CD4-positive, alpha-beta memory T cell (primary cell): ENCODE measurements around the gene MACROD2. TPM values are rescaled to one million over a fixed set of nuclear protein-coding genes. Genes with fewer than 3 reads are reported as not detected.

Experiments used
- CTCF ChIA-PET: fragments of 350-600 bp; sonication (Branson Sonifier 250); formaldehyde crosslinking; loops from one replicate; lab custom pipeline; 2021; ENCODE audit warnings: inconsistent platforms; ENCODE audit not compliant: partially characterized antibody; lab: Charles Lee
- POLR2A ChIA-PET: fragments of 350-600 bp; sonication (Branson Sonifier 250); formaldehyde crosslinking; loops from one replicate; lab custom pipeline; 2021; ENCODE audit not compliant: partially characterized antibody; lab: Charles Lee
- DNase-seq, 5 donors: peaks; one replicate each; pipeline versions ENCODE4 v3.0.0 to v3.0.0-alpha.2; 2020 to 2022; ENCODE audit warnings: mixed read lengths in 1 of 5
- H3K27ac ChIP-seq: one replicate; pipeline ENCODE4 v1.7.0; 2013; ENCODE audit warnings: low read depth, low read length
- H3K27me3 ChIP-seq: 2 replicates; pipeline ENCODE4 v1.7.0; 2013; ENCODE audit warnings: mild to moderate bottlenecking, low read length, moderate library complexity; ENCODE audit not compliant: insufficient read depth
- H3K36me3 ChIP-seq: 2 replicates; pipeline ENCODE4 v1.7.0; 2013; ENCODE audit warnings: mild to moderate bottlenecking, low read length, moderate library complexity; ENCODE audit not compliant: insufficient read depth
- H3K4me1 ChIP-seq: 2 replicates; pipeline ENCODE4 v1.7.0; 2013; ENCODE audit warnings: mild to moderate bottlenecking, low read length, moderate library complexity; ENCODE audit not compliant: insufficient read depth
- H3K4me3 ChIP-seq, 2 donors: one replicate each; pipeline ENCODE4 v1.7.0; 2013; ENCODE audit warnings: low read length in 2 of 2, mild to moderate bottlenecking in 1 of 2
- H3K9me3 ChIP-seq, 2 donors: one replicate each; pipeline ENCODE4 v1.7.0; 2013; ENCODE audit warnings: low read length in 2 of 2, control low read depth in 1 of 2; ENCODE audit not compliant: control insufficient read depth in 1 of 2
- H3K27ac Mint-ChIP-seq, 7 donors: one replicate each; pipeline ENCODE4 v1.8.0; 2020 to 2021; ENCODE audit warnings: mixed read lengths in 7 of 7, mild to moderate bottlenecking in 6 of 7, inconsistent platforms in 3 of 7, moderate library complexity in 3 of 7
- H3K27me3 Mint-ChIP-seq, 2 donors: one replicate each; pipeline ENCODE4 v1.8.0; 2020 to 2021; ENCODE audit warnings: mixed read lengths in 2 of 2
- H3K36me3 Mint-ChIP-seq, 2 donors: one replicate each; pipeline ENCODE4 v1.8.0; 2020 to 2021; ENCODE audit warnings: mixed read lengths in 2 of 2, inconsistent platforms in 1 of 2, mild to moderate bottlenecking in 1 of 2
- H3K4me1 Mint-ChIP-seq, 4 donors: one replicate each; pipeline ENCODE4 v1.8.0; 2020 to 2021; ENCODE audit warnings: mixed read lengths in 4 of 4, mild to moderate bottlenecking in 1 of 4
- H3K4me3 Mint-ChIP-seq, 8 donors: one replicate each; pipeline ENCODE4 v1.8.0; 2020 to 2021; ENCODE audit warnings: mixed read lengths in 8 of 8, mild to moderate bottlenecking in 7 of 8, moderate library complexity in 6 of 8, inconsistent platforms in 3 of 8
- H3K9me3 Mint-ChIP-seq, 8 donors: one replicate each; pipeline ENCODE4 v1.8.0; 2020 to 2021; ENCODE audit warnings: mixed read lengths in 8 of 8, mild to moderate bottlenecking in 5 of 8, inconsistent platforms in 3 of 8, moderate library complexity in 1 of 8
- intact Hi-C: fragments of 100-400 bp; cut with micrococcal nuclease; formaldehyde crosslinking; loops from one replicate; pipeline ENCODE4 v1.15.1; 2023
- polyA plus RNA-seq, 2 donors: library from polyadenylated mRNA; unstranded; fragments of 300-500 nt; fragmentation: Illumina TruSeq; gene quantifications; one replicate each; pipeline ENCODE4 v1.2.3, GENCODE V29; 2021
- total RNA-seq, 2 experiments: library from RNA; stranded (reverse); gene quantifications; one replicate each; pipeline ENCODE4 v1.2.3, GENCODE V29; 2021

Gene MACROD2
- total and polyA plus RNA-seq, 4 experiments from 2014 or later: not detected

GRCh38 chr20:15396900-15397299 is 1401.6 kb downstream of the MACROD2 start:
- no peak overlapping the region for H3K27ac Mint-ChIP-seq
- intact Hi-C loops: no loop called here
- H3K27ac ChIP-seq: no peak overlapping the region
- H3K27me3 ChIP-seq: no peaks in the 10 kb centered on the region
- peaks cover 3 to 19% (median 6%) of the 10 kb centered on the region in 8 donors for H3K9me3 Mint-ChIP-seq
- ChIA-PET POLR2A (no interaction called here), CTCF (interaction anchor here (0.6 kb wide), 1 partner anchor 367 kb away, joined by 4 read pairs; no protein-coding TSS in a partner anchor)
- no peaks in the 10 kb centered on the region for H3K9me3 ChIP-seq
- no peaks in the 10 kb centered on the region for H3K4me1 ChIP-seq
- H3K4me3 Mint-ChIP-seq: no peak overlapping the region
- no peaks in the 10 kb centered on the region for H3K36me3 Mint-ChIP-seq
- no peak for DNase-seq
- H3K36me3 ChIP-seq: no peaks in the 10 kb centered on the region
- no peaks in the 10 kb centered on the region for H3K27me3 Mint-ChIP-seq
- no peak overlapping the region for H3K4me3 ChIP-seq
- no peaks in the 10 kb centered on the region for H3K4me1 Mint-ChIP-seq

DNA sequence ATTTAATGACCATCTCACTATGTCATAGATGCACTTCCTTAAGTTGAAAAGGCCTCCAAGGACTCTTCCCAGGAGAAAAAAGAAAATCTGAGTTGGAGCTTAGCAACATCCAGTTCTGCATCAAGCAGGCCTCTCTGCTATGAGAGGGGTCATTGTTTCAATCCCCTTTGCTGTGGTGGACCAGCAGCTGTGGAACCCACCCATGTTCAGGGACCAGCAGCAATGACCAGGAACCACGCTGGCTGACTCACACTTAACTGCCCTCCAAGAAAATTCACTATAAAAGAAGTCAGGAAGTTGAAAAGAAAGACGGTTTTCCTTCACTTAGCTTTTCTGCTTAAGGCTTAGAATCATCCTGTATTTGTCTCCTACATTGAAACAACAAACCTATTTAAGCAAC is 1404.5 kb downstream of the MACROD2 start:
- Histone ChIP-seq H3K4me3 (no peak overlapping the region), H3K36me3 (no peaks in the 10 kb centered on the region), H3K27me3 (no peaks in the 10 kb centered on the region), H3K27ac (no peak overlapping the region), H3K4me1 (no peaks in the 10 kb centered on the region), H3K9me3 (peaks cover 0 to 4% of the 10 kb centered on the region in 2 donors)
- Mint-ChIP-seq H3K4me1 (no peaks in the 10 kb centered on the region), H3K4me3 (no peak overlapping the region), H3K9me3 (peaks cover 2 to 18% (median 9%) of the 10 kb centered on the region in 8 donors), H3K27me3 (no peaks in the 10 kb centered on the region), H3K36me3 (no peaks in the 10 kb centered on the region), H3K27ac (no peak overlapping the region)
- CTCF ChIA-PET: no interaction called here
- POLR2A ChIA-PET: no interaction called here
- intact Hi-C loops: no loop called here
- DNase-seq: no peak

- CTCF ChIA-PET: no interaction called here
- Histone ChIP-seq H3K4me3 (no peak overlapping the region), H3K9me3 (peaks cover 0 to 4% of the 10 kb centered on the region in 2 donors), H3K4me1 (no peaks in the 10 kb centered on the region), H3K27ac (no peak overlapping the region), H3K27me3 (no peaks in the 10 kb centered on the region), H3K36me3 (no peaks in the 10 kb centered on the region)
- no peaks in the 10 kb centered on the region for H3K27me3 Mint-ChIP-seq
- peaks cover 6 to 20% (median 13%) of the 10 kb centered on the region in 8 donors for H3K9me3 Mint-ChIP-seq
- H3K27ac Mint-ChIP-seq: no peak overlapping the region
- no peak overlapping the region for H3K4me3 Mint-ChIP-seq
- POLR2A ChIA-PET: no interaction called here
- intact Hi-C loops: no loop called here
- DNase-seq: no peak
- H3K4me1 Mint-ChIP-seq: no peaks in the 10 kb centered on the region
- H3K36me3 Mint-ChIP-seq: no peaks in the 10 kb centered on the region
These were observed 1410.8 kb downstream of the MACROD2 start for GRCh38 chr20:15406072-15406471.

- Mint-ChIP-seq H3K4me3 (no peak overlapping the region), H3K27ac (no peak overlapping the region), H3K9me3 (peaks cover 4 to 19% (median 5%) of the 10 kb centered on the region in 8 donors), H3K4me1 (no peaks in the 10 kb centered on the region), H3K36me3 (no peaks in the 10 kb centered on the region), H3K27me3 (no peaks in the 10 kb centered on the region)
- no peak for DNase-seq
- Histone ChIP-seq H3K4me1 (no peaks in the 10 kb centered on the region), H3K4me3 (no peak overlapping the region), H3K27me3 (no peaks in the 10 kb centered on the region), H3K36me3 (no peaks in the 10 kb centered on the region), H3K27ac (no peak overlapping the region), H3K9me3 (no peaks in the 10 kb centered on the region)
- intact Hi-C loops: no loop called here
- ChIA-PET POLR2A (no interaction called here), CTCF (no interaction called here)
These were observed 1416.5 kb downstream of the MACROD2 start for GRCh38 chr20:15411781-15412180.

DNA sequence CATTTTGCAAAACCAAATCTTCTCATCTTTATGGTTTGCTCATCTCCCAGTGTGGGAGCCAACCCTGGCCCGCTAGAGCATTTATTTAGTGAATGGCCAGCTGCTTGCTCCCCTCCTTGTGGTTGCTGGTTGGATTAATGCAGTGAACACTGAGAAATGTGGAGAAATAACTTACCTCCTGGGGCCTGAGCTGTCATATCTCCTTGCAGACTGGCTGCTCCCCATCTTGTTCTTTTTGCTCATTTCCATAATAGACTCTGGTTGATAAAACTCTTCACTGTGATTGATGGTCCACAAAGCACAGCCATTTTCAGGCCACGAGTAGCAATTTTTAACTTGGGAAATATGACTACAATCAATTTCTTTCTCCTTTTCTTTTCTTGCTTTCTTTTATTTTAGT is 1420.6 kb downstream of the MACROD2 start:
- no peak for DNase-seq
- no peak overlapping the region for H3K4me3 ChIP-seq
- Mint-ChIP-seq H3K36me3 (no peaks in the 10 kb centered on the region), H3K27me3 (no peaks in the 10 kb centered on the region), H3K9me3 (peaks cover 0 to 12% (median 4%) of the 10 kb centered on the region in 8 donors), H3K4me3 (no peak overlapping the region), H3K4me1 (no peaks in the 10 kb centered on the region), H3K27ac (no peak overlapping the region)
- no peak overlapping the region for H3K27ac ChIP-seq
- intact Hi-C loops: no loop called here
- ChIA-PET POLR2A (no interaction called here), CTCF (no interaction called here)
- H3K9me3 ChIP-seq: no peaks in the 10 kb centered on the region
- no peaks in the 10 kb centered on the region for H3K4me1 ChIP-seq
- H3K36me3 ChIP-seq: no peaks in the 10 kb centered on the region
- no peaks in the 10 kb centered on the region for H3K27me3 ChIP-seq

- DNase-seq: no peak
- POLR2A ChIA-PET: no interaction called here
- intact Hi-C loops: no loop called here
- Mint-ChIP-seq H3K4me3 (no peak overlapping the region), H3K27me3 (no peaks in the 10 kb centered on the region), H3K36me3 (no peaks in the 10 kb centered on the region), H3K9me3 (peaks cover 0 to 22% (median 7%) of the 10 kb centered on the region in 8 donors), H3K4me1 (no peaks in the 10 kb centered on the region), H3K27ac (no peak overlapping the region)
- CTCF ChIA-PET: no interaction called here
- H3K36me3 ChIP-seq: no peaks in the 10 kb centered on the region
- no peak overlapping the region for H3K4me3 ChIP-seq
- no peaks in the 10 kb centered on the region for H3K4me1 ChIP-seq
- no peak overlapping the region for H3K27ac ChIP-seq
- H3K9me3 ChIP-seq: peaks cover 0 to 3% of the 10 kb centered on the region in 2 donors
- no peaks in the 10 kb centered on the region for H3K27me3 ChIP-seq
These were observed 1424.5 kb downstream of the MACROD2 start for GRCh38 chr20:15419856-15420255.

GRCh38 chr20:15422966-15423365 is 1427.7 kb downstream of the MACROD2 start:
- Mint-ChIP-seq H3K36me3 (no peaks in the 10 kb centered on the region), H3K27me3 (no peaks in the 10 kb centered on the region), H3K4me3 (no peak overlapping the region), H3K27ac (no peak overlapping the region), H3K9me3 (peaks cover 4 to 32% (median 14%) of the 10 kb centered on the region in 8 donors), H3K4me1 (no peaks in the 10 kb centered on the region)
- peaks cover 0 to 3% of the 10 kb centered on the region in 2 donors for H3K9me3 ChIP-seq
- H3K4me1 ChIP-seq: no peaks in the 10 kb centered on the region
- POLR2A ChIA-PET: no interaction called here
- no peaks in the 10 kb centered on the region for H3K27me3 ChIP-seq
- no peaks in the 10 kb centered on the region for H3K36me3 ChIP-seq
- DNase-seq: no peak
- H3K4me3 ChIP-seq: no peak overlapping the region
- CTCF ChIA-PET: no interaction called here
- intact Hi-C loops: no loop called here
- no peak overlapping the region for H3K27ac ChIP-seq

GRCh38 chr20:15439551-15439950 is 1444.2 kb downstream of the MACROD2 start:
- ChIA-PET POLR2A (no interaction called here), CTCF (no interaction called here)
- H3K4me3 ChIP-seq: no peak overlapping the region
- Mint-ChIP-seq H3K27ac (no peak overlapping the region), H3K36me3 (no peaks in the 10 kb centered on the region), H3K9me3 (peaks cover 2 to 21% (median 9%) of the 10 kb centered on the region in 8 donors), H3K27me3 (no peaks in the 10 kb centered on the region), H3K4me1 (no peaks in the 10 kb centered on the region), H3K4me3 (no peak overlapping the region)
- no peak for DNase-seq
- H3K27me3 ChIP-seq: no peaks in the 10 kb centered on the region
- H3K36me3 ChIP-seq: no peaks in the 10 kb centered on the region
- intact Hi-C loops: no loop called here
- no peaks in the 10 kb centered on the region for H3K9me3 ChIP-seq
- no peaks in the 10 kb centered on the region for H3K4me1 ChIP-seq
- H3K27ac ChIP-seq: no peak overlapping the region
